ENCODE results near the gene CEP164. TPM values are rescaled to one million over a fixed set of nuclear protein-coding genes. Genes with fewer than 3 reads are reported as not detected.

The CEP164 gene
- total RNA-seq, 1 experiment from 2014 or later: 33.9 TPM

GRCh38 chr11:117328375-117329010 is 839 bp downstream of the CEP164 start:
- 0 out of 2 replicates have a peak, but pooled peaks cover 8% of the 10 kb centered on the region for H3K79me2 ChIP-seq (ENCODE audit: low read depth)
- H3K27ac ChIP-seq: peak overlapping the region; percentile 44
- H4K20me1 ChIP-seq (ENCODE audit: insufficient read depth): 0 out of 2 replicates have a peak, but pooled peaks cover 6% of the 10 kb centered on the region
- H3K4me1 ChIP-seq (replicated peaks; ENCODE audit: insufficient read depth): peaks cover 13% of the 10 kb centered on the region
- peak overlapping the region; percentile 89 for H3K4me2 ChIP-seq
- H3K9me3 ChIP-seq (ENCODE audit: insufficient read depth, low read depth): no peaks in the 10 kb centered on the region
- TF ChIP-seq CTCF (conservative IDR thresholded peaks at IDR 0.05): no peak
- no peak for TF ChIP-seq EZH2 (IDR thresholded peaks at IDR 0.05; ENCODE audit: low read depth)
- intact Hi-C loops (cut with micrococcal nuclease; ENCODE audit: unreplicated experiment): loop anchor here (2.0 kb wide), 1 partner anchor 96 kb away; the partner anchor contains the start of genes PCSK7 and RNF214
- BruUV-seq (replicated peaks): TSS peak; percentile 50
- POLR2A ChIA-PET (ENCODE audit: unreplicated experiment): interaction anchor here (0.6 kb wide), 1 partner anchor 601 kb away, joined by 3 read pairs; the partner anchor contains the start of gene TMPRSS13
- no peaks in the 10 kb centered on the region for H3K27me3 ChIP-seq (ENCODE audit: insufficient read depth, low read depth)
- no peaks in the 10 kb centered on the region for H3K9me2 ChIP-seq (ENCODE audit: insufficient read depth)
- CTCF ChIA-PET: no interaction called here
- no peaks in the 10 kb centered on the region for H3K36me3 ChIP-seq (ENCODE audit: low read depth)
- DNase-seq: peak in 1 of 2 experiments; percentile 56
- H2AFZ ChIP-seq: peak overlapping the region; percentile 91
- H3F3A ChIP-seq (ENCODE audit: insufficient read depth, low read depth): peaks cover 13% of the 10 kb centered on the region
- H3K4me3 ChIP-seq: peak overlapping the region; percentile 75

DNA sequence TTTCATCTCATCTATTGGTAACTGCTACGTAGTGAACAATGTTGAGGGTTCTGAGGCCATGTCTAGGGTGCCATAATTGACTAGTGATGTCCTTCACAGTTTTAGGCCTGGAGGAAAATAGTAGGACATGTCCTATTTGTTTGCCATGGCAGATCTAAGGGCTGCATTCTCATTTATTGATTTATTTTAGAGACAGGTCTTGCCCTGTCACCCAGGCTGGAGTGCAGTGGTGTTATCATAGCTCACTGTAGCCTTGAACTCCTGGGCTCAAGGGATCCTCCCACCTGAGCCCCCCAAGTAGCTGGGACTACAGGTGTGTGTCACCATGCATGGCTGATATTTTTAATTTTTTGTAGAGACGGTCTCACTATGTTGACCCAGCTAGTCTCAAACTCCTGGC is 5.2 kb downstream of the CEP164 start:
- 0 out of 2 replicates have a peak, but pooled peaks cover 8% of the 10 kb centered on the region for H3K79me2 ChIP-seq (ENCODE audit: low read depth)
- no peak for DNase-seq
- no peak overlapping the region for H3K4me3 ChIP-seq
- ChIA-PET CTCF (no interaction called here), POLR2A (ENCODE audit: unreplicated experiment) (no interaction called here)
- H3F3A ChIP-seq (ENCODE audit: insufficient read depth, low read depth): peaks cover 9% of the 10 kb centered on the region
- H2AFZ ChIP-seq: no peak overlapping the region
- H3K36me3 ChIP-seq (ENCODE audit: low read depth): no peaks in the 10 kb centered on the region
- peaks cover 13% of the 10 kb centered on the region for H3K4me1 ChIP-seq (replicated peaks; ENCODE audit: insufficient read depth)
- H4K20me1 ChIP-seq (ENCODE audit: insufficient read depth): 0 out of 2 replicates have a peak, but pooled peaks cover 6% of the 10 kb centered on the region
- H3K27ac ChIP-seq: no peak overlapping the region
- intact Hi-C loops (cut with micrococcal nuclease; ENCODE audit: unreplicated experiment): no loop called here
- no peaks in the 10 kb centered on the region for H3K27me3 ChIP-seq (ENCODE audit: insufficient read depth, low read depth)
- no TSS peak for BruUV-seq (replicated peaks)
- H3K9me3 ChIP-seq (ENCODE audit: insufficient read depth, low read depth): no peaks in the 10 kb centered on the region
- H3K4me2 ChIP-seq: no peak overlapping the region
- H3K9me2 ChIP-seq (ENCODE audit: insufficient read depth): no peaks in the 10 kb centered on the region
- TF ChIP-seq EZH2 (IDR thresholded peaks at IDR 0.05; ENCODE audit: low read depth) (no peak), CTCF (conservative IDR thresholded peaks at IDR 0.05) (no peak)

GRCh38 chr11:117333917-117334316 is 6.3 kb downstream of the CEP164 start:
- no TSS peak for BruUV-seq (replicated peaks)
- Histone ChIP-seq H3K9me3 (ENCODE audit: insufficient read depth, low read depth) (no peaks in the 10 kb centered on the region), H3K36me3 (ENCODE audit: low read depth) (no peaks in the 10 kb centered on the region), H4K20me1 (ENCODE audit: insufficient read depth) (0 out of 2 replicates have a peak, but pooled peaks cover 4% of the 10 kb centered on the region), H3F3A (ENCODE audit: insufficient read depth, low read depth) (no peaks in the 10 kb centered on the region), H3K79me2 (ENCODE audit: low read depth) (0 out of 2 replicates have a peak, but pooled peaks cover 5% of the 10 kb centered on the region), H3K27ac (no peak overlapping the region), H3K9me2 (ENCODE audit: insufficient read depth) (no peaks in the 10 kb centered on the region), H3K4me3 (no peak overlapping the region), H3K27me3 (ENCODE audit: insufficient read depth, low read depth) (no peaks in the 10 kb centered on the region), H2AFZ (no peak overlapping the region), H3K4me2 (no peak overlapping the region), H3K4me1 (replicated peaks; ENCODE audit: insufficient read depth) (peaks cover 7% of the 10 kb centered on the region)
- TF ChIP-seq CTCF (conservative IDR thresholded peaks at IDR 0.05) (no peak), EZH2 (IDR thresholded peaks at IDR 0.05; ENCODE audit: low read depth) (no peak)
- intact Hi-C loops (cut with micrococcal nuclease; ENCODE audit: unreplicated experiment): no loop called here
- DNase-seq: no peak
- ChIA-PET CTCF (no interaction called here), POLR2A (ENCODE audit: unreplicated experiment) (no interaction called here)
